ENCODE data around the gene RNLS. TPM values are rescaled to one million over a fixed set of nuclear protein-coding genes. Genes with fewer than 3 reads are reported as not detected.

RNLS gene
- total RNA-seq, 1 donor, result 2.4 TPM

DNA sequence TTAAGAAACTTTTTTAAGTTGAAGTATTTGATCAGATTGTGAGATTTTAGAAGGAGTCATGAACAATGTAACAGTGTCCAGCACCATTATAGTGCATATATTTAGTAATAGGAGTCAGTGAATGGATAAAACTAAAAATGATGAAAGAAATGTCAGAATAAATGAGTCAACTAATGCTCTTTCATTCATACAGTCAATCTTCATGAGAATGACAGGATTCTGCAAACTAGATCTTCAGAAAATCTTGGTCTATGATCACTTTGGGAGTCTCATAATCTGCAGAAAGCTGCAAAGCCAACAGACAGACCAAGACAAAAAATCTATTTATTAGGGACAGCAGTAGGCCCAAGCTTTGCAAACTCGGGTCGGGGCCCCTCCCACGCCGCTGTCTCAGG is 710 bp downstream of the RNLS start:
- H3K4me3 ChIP-seq (ENCODE audit: low read length), result peak overlapping the region; percentile 68
- peaks cover 6% of the 10 kb centered on the region for H3K4me1 ChIP-seq (ENCODE audit: insufficient read depth, low read length)
- H3K9me3 ChIP-seq (ENCODE audit: low read depth, low read length), result no peaks in the 10 kb centered on the region
- H3K27me3 ChIP-seq (ENCODE audit: insufficient read depth, low read length), result no peaks in the 10 kb centered on the region

DNA sequence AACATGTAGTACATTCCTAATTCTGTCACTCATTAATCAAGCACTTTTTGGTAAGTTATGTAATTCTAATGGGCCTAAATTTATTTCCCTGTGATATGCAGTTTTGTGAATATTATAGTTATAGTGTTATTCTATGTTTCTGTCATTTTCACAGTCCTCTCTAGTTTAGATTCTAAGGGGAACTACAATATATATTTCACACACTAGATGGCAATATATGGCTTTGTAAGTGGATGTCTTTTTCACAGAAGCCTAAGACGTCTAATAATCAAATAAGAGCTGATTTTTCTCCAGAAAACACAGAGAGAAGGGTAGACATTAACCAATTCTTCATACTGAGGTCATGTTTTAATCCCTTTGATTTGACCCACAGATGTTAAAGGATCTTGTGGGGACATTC is 18.0 kb downstream of the RNLS start:
- Histone ChIP-seq H3K4me3 (ENCODE audit: low read length) (no peak overlapping the region), H3K9me3 (ENCODE audit: low read depth, low read length) (no peaks in the 10 kb centered on the region), H3K4me1 (ENCODE audit: insufficient read depth, low read length) (no peaks in the 10 kb centered on the region), H3K27me3 (ENCODE audit: insufficient read depth, low read length) (no peaks in the 10 kb centered on the region)

DNA sequence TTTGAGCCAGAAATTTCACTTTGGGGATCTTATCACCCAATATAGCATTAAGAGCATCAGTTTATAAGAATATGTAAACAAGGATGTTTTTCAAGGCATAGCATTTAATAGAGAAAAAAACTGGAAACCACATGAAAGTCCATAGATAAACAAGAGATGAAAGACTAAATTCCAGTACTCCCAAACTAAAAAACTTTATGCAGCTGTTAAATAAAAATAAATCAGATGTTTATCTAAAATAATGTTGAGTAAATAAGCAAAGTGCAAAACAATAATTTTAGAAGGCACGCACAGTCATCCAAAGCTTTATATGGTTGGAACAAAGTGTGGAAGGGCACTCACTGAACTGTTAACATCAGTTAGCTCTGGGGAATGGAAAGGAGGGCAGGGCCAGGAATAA is 21.0 kb downstream of the RNLS start:
- Histone ChIP-seq H3K9me3 (ENCODE audit: low read depth, low read length) (no peaks in the 10 kb centered on the region), H3K4me3 (ENCODE audit: low read length) (no peak overlapping the region), H3K4me1 (ENCODE audit: insufficient read depth, low read length) (no peaks in the 10 kb centered on the region), H3K27me3 (ENCODE audit: insufficient read depth, low read length) (no peaks in the 10 kb centered on the region)

DNA sequence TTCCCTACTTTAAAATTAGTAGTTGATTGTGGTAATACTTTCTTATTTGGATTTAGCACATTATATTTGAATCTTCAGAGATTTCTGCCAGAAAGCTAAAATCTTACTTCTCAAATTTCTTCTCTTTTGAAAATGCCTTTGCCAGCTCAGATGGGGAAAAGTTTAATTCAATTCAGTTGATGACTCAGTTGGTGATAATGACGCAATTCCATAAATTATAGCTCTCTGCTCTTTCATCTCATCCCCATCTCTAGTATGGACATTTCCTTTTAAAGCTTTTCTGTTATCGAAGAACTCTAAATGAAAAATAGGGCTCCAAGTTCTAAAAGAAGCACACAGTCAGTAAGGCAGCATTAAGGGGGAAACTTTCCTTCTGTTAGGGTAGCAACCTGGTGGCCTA is 25.5 kb downstream of the RNLS start:
- Histone ChIP-seq H3K9me3 (ENCODE audit: low read depth, low read length) (no peaks in the 10 kb centered on the region), H3K4me3 (ENCODE audit: low read length) (no peak overlapping the region), H3K27me3 (ENCODE audit: insufficient read depth, low read length) (no peaks in the 10 kb centered on the region), H3K4me1 (ENCODE audit: insufficient read depth, low read length) (no peaks in the 10 kb centered on the region)

DNA sequence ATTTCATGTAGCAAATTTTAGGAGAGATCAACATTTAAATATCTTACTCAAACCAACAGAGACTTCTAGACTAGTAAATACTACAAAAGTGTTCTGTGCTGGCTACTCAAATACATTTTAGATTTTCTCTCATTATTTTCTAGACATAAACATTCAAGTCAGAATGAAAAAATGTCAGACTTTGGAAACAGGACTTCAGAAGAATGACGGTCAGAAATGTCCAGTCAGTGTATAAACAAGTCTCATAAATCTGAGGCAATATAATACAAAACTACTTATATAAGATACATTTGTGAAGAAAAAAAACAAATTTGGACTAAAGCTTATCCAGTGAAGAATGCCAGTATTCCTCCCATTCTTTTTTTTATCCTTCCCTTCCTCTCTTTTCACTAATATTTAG is 25.9 kb downstream of the RNLS start:
- Histone ChIP-seq H3K27me3 (ENCODE audit: insufficient read depth, low read length) (no peaks in the 10 kb centered on the region), H3K4me3 (ENCODE audit: low read length) (no peak overlapping the region), H3K4me1 (ENCODE audit: insufficient read depth, low read length) (no peaks in the 10 kb centered on the region), H3K9me3 (ENCODE audit: low read depth, low read length) (no peaks in the 10 kb centered on the region)

DNA sequence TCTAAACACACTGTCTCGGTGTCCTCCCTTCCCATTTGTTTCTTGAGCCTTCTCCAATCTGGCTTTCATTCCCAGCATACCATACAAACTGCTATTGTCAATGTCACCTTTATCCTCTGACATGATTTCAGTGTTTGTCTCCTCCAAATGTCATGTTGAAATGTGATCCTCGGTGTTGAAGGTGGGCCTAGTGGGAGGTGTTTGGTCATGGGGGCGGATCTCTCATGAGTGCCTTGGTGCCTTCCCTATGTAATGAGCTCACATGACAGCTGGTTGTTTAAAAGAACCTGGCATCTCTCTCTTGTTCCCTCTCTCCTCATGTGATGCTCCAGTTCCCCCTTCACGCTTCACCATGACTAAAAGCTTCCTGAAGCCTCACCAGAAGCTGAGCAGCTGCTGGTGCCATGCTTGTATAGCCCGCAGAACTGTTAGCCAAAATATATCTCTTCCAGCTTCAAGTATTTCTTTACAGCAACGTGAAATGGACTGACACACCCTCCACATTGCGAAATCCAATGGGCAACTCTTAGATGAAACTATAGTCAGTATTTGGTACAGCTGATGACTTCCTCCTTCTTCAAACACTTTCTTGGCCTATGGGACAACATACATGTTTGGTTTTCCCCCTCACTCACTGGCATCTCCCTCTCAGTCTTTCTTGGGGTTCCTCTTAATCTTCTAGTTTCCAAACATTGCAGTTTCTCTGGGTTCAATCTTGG is 27.8 kb downstream of the RNLS start:
- no peaks in the 10 kb centered on the region for H3K4me1 ChIP-seq (ENCODE audit: insufficient read depth, low read length)
- no peaks in the 10 kb centered on the region for H3K9me3 ChIP-seq (ENCODE audit: low read depth, low read length)
- no peak overlapping the region for H3K4me3 ChIP-seq (ENCODE audit: low read length)
- no peaks in the 10 kb centered on the region for H3K27me3 ChIP-seq (ENCODE audit: insufficient read depth, low read length)

DNA sequence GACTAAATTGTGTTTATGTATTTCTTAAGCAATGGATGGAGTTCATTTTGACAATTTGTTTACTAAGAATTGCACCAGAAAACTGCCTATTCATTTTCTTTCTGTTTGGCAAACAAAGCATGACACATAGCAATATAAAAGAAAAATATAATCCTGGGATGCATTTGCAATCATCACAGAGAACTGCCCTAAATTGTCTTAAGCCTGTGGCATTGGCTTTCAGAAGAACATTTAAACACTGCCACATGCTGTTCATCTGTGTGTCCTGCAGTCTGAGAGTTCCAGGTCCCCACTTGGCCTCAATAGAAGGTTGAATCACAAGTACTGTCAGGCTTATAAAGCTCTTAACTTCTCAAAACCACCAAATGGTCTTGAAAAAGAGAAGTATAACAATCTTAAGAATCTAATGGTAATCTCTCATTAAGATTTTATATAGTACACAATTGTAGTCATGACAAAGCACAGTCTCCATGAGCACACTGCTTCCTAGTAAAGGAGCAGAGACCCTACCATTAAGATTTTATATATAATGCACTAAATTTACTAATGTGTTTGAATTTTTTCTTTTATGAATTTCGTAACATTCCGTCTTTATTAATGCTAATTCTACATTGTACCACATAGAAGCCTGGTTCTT is 29.9 kb downstream of the RNLS start:
- Histone ChIP-seq H3K4me3 (ENCODE audit: low read length) (no peak overlapping the region), H3K4me1 (ENCODE audit: insufficient read depth, low read length) (no peaks in the 10 kb centered on the region), H3K27me3 (ENCODE audit: insufficient read depth, low read length) (no peaks in the 10 kb centered on the region), H3K9me3 (ENCODE audit: low read depth, low read length) (no peaks in the 10 kb centered on the region)

DNA sequence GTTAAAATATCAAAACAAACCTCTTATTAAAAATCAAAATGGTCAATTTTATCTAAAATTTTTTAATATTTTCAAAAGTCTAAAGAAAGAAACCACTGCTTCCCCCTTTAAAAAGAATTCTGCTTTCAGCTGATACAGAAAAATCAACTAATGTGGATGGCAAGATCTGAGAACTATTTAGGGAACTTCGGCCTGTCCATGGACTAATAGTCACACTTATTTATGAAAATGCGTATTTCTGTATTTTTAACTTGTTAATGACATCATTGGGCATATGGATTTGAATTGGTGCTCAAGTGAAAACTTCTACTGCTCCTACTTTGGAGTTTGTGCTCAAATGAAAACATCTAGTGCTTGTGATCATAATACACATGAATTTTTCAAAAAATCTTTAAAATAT is 31.9 kb downstream of the RNLS start:
- Histone ChIP-seq H3K4me1 (ENCODE audit: insufficient read depth, low read length) (no peaks in the 10 kb centered on the region), H3K9me3 (ENCODE audit: low read depth, low read length) (no peaks in the 10 kb centered on the region), H3K4me3 (ENCODE audit: low read length) (no peak overlapping the region), H3K27me3 (ENCODE audit: insufficient read depth, low read length) (no peaks in the 10 kb centered on the region)

DNA sequence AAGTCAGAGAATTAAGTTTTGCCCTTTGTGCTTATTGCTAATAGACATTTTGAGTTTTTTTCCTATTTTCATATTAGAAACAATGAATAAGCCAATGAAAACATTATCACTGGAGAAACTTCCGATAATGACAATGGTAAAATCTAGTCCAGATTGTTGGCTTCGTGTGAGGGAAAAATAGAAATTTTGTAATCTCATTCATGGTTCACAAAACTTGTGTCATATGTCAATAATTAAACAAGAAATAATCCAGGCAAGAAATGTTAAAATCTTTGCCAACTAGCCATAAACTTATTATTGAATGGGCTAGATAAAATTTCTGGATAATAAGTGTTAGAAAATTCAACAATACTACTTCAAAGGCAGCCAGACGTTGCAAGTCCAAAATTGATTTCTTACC is 36.6 kb downstream of the RNLS start:
- Histone ChIP-seq H3K9me3 (ENCODE audit: low read depth, low read length) (no peaks in the 10 kb centered on the region), H3K27me3 (ENCODE audit: insufficient read depth, low read length) (no peaks in the 10 kb centered on the region), H3K4me1 (ENCODE audit: insufficient read depth, low read length) (no peaks in the 10 kb centered on the region), H3K4me3 (ENCODE audit: low read length) (no peak overlapping the region)

DNA sequence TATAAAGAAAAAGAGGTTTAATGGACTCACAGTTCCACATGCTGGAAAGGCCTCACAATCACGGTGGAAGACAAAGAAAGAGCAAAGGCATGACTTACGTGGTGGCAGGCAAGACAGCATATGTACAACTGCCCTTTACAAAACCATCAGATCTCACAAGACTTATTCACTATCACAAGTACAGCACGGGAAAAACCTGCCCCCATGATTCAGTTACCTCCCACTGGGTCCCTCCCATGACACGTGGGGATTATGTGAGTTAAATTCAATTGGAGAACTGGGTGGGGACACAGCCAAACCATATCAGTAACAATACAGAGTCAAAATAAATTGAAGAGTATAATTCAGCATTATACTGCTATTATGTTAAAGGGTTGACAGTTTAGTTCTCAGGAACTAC is 37.8 kb downstream of the RNLS start:
- Histone ChIP-seq H3K27me3 (ENCODE audit: insufficient read depth, low read length) (no peaks in the 10 kb centered on the region), H3K4me3 (ENCODE audit: low read length) (no peak overlapping the region), H3K4me1 (ENCODE audit: insufficient read depth, low read length) (no peaks in the 10 kb centered on the region), H3K9me3 (ENCODE audit: low read depth, low read length) (no peaks in the 10 kb centered on the region)

DNA sequence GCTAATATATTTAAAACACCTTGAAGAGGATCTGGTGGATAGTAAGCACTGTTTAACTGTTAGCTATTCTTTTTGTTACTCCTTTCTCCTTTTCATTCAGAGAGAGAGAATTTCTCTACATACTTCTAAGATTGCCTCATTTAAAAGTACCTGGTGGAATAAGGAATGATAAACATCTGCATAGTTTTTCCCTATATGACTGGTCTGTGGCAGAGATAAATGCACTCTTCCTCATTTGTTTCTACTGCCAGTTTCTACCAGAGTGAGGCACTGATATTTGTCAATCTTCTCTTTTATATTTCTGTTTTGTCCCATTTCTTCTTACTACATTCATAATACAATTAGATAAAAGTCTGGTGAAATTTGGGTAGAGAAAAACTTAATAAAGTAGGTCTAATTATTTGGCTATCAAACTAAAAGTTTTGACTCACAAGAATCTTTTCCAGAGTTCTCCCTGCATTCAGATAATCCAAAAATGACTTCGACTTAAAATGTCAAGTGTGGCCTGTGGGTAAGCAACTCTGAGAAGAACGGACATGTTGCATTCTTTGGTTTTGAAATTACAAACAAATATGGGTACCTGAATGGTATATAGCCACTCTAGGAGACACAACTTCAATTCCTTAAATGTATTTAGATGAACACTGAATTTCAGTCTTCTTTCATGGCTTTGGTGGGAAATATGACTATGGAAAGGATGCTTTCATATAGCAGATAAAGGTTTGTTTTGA is 38.8 kb downstream of the RNLS start:
- Histone ChIP-seq H3K27me3 (ENCODE audit: insufficient read depth, low read length) (no peaks in the 10 kb centered on the region), H3K4me1 (ENCODE audit: insufficient read depth, low read length) (no peaks in the 10 kb centered on the region), H3K9me3 (ENCODE audit: low read depth, low read length) (no peaks in the 10 kb centered on the region), H3K4me3 (ENCODE audit: low read length) (no peak overlapping the region)

DNA sequence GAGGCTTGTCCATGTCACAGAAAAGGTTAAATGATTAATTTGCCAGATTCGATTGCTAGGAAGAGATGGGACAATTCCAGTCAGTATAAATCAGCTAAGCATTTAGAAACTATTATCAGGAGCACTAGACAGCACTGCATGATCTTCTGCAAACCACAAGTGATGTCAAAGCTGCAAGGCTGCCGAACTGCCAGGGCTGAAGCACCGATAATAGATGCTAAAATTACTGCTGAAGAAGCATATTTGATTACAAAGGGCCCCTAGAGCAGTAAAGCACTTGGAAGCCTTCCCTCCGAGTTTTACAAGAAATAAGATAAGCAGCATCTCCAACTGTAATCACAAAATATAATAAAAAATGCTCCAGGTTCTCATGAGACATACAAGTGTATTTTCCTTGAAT is 40.6 kb downstream of the RNLS start:
- Histone ChIP-seq H3K9me3 (ENCODE audit: low read depth, low read length) (no peaks in the 10 kb centered on the region), H3K27me3 (ENCODE audit: insufficient read depth, low read length) (no peaks in the 10 kb centered on the region), H3K4me1 (ENCODE audit: insufficient read depth, low read length) (no peaks in the 10 kb centered on the region), H3K4me3 (ENCODE audit: low read length) (no peak overlapping the region)

DNA sequence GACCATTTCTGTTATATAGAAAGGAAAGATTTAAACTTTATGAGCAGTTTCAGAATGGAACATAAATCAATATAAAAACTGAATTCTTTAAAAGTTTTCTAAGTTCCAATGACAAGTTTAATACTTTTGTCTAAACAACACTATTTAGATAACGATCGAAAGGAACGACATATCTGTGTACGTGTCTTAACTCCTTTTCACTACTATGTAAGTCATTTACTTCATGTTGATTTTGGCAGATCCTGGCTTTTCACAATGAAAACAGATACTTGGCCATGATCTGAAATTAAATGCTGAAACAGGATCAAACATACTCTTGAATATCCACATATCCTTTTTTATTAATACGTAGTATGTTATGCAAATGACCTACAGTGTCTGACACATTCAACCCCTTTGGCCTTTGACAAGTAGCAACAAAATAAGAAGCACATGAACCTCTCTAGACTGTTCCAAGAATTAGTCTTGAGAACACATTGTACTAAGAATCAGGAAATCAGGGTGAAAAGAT is 41.9 kb downstream of the RNLS start:
- Histone ChIP-seq H3K4me1 (ENCODE audit: insufficient read depth, low read length) (no peaks in the 10 kb centered on the region), H3K9me3 (ENCODE audit: low read depth, low read length) (no peaks in the 10 kb centered on the region), H3K27me3 (ENCODE audit: insufficient read depth, low read length) (no peaks in the 10 kb centered on the region), H3K4me3 (ENCODE audit: low read length) (no peak overlapping the region)

DNA sequence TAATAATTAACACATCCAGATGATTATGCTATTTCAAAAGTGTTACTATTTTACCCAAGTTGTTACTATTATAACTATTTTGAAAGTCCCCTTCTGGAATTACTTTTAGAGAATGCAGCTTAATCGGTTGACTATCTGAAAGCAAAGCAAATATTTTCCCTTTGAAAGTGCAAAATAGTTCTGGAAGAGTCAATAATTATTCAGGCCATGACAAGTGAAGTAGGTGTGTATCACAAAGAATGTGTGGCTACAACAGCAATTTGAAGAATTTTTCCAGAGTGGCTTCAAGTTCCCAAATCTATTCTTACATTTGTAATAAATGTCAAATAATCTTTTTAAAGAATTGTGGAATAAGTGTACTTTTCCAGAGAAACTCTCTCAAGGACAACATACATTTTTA is 42.8 kb downstream of the RNLS start:
- no peaks in the 10 kb centered on the region for H3K9me3 ChIP-seq (ENCODE audit: low read depth, low read length)
- H3K4me1 ChIP-seq (ENCODE audit: insufficient read depth, low read length), result no peaks in the 10 kb centered on the region
- no peak overlapping the region for H3K4me3 ChIP-seq (ENCODE audit: low read length)
- H3K27me3 ChIP-seq (ENCODE audit: insufficient read depth, low read length), result no peaks in the 10 kb centered on the region

DNA sequence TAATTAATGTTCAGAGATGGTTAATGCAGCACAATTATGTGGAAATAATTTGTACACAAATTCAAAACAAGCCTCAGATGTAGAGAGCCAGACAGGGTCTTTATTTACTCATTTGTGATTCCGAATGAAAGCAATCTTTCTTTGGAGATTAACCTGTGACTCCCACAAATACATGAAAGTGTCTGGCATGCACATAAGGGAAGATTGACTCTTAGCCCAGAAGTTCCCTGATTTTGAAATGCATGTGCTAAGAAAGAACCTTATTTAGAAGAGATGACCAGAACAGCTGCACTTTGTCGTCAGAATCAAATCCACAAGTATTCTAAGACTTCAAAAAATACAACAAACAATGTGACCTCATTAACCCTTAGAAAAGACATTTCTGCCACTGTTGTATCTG is 45.1 kb downstream of the RNLS start:
- Histone ChIP-seq H3K4me1 (ENCODE audit: insufficient read depth, low read length) (no peaks in the 10 kb centered on the region), H3K27me3 (ENCODE audit: insufficient read depth, low read length) (no peaks in the 10 kb centered on the region), H3K4me3 (ENCODE audit: low read length) (no peak overlapping the region), H3K9me3 (ENCODE audit: low read depth, low read length) (no peaks in the 10 kb centered on the region)
